GM23338 (cell line): ENCODE results near the gene IER5L. TPM values are rescaled to one million over a fixed set of nuclear protein-coding genes. Genes with fewer than 3 reads are reported as not detected.

Experiments used
- ATAC-seq: fragments of 200-7000 bp; cut with Tn5 transposase; 3 replicates; pipeline ENCODE4 v1.9.1; 2020
- DNase-seq: peaks from one replicate; pipeline ENCODE4 v3.0.0-alpha.2; 2015; ENCODE audit warnings: low spot score
- H2AFZ ChIP-seq: fragments of 200-600 bp; sonication (generic); 2 replicates; pipeline ENCODE4 v1.8.0; 2016; ENCODE audit warnings: antibody characterized with exemption, mild to moderate bottlenecking, moderate library complexity
- H3F3A ChIP-seq: fragments of 200-600 bp; sonication (generic); replicated peaks from 2 replicates; pipeline ENCODE4 v1.8.0; 2017; ENCODE audit warnings: antibody characterized with exemption, mixed run types, low read depth
- H3K27ac ChIP-seq: fragments of 200-600 bp; sonication (generic); 2 replicates; pipeline ENCODE4 v1.6.1; 2016; ENCODE audit warnings: low read depth
- H3K27me3 ChIP-seq: fragments of 200-600 bp; sonication (generic); 2 replicates; pipeline ENCODE4 v1.8.0; 2016; ENCODE audit warnings: mild to moderate bottlenecking, mixed run types, moderate library complexity; ENCODE audit not compliant: insufficient read depth
- H3K36me3 ChIP-seq: fragments of 200-600 bp; sonication (generic); 2 replicates; pipeline ENCODE4 v1.8.0; 2016; ENCODE audit warnings: mild to moderate bottlenecking; ENCODE audit not compliant: insufficient read depth
- H3K4me1 ChIP-seq: fragments of 200-600 bp; sonication (generic); 2 replicates; pipeline ENCODE4 v1.8.0; 2016; ENCODE audit warnings: mild to moderate bottlenecking, moderate library complexity; ENCODE audit not compliant: insufficient read depth
- H3K4me2 ChIP-seq: fragments of 200-600 bp; sonication (generic); 2 replicates; pipeline ENCODE4 v1.7.1; 2017; ENCODE audit warnings: mixed run types
- H3K4me3 ChIP-seq: fragments of 200-600 bp; sonication (generic); 2 replicates; pipeline ENCODE4 v1.6.1; 2016; ENCODE audit warnings: mixed run types
- H3K79me2 ChIP-seq: fragments of 200-600 bp; sonication (generic); replicated peaks from 2 replicates; pipeline ENCODE4 v1.8.0; 2017; ENCODE audit warnings: mild to moderate bottlenecking; ENCODE audit not compliant: insufficient read depth
- H3K9me2 ChIP-seq: fragments of 200-600 bp; sonication (generic); 2 replicates; pipeline ENCODE4 v1.8.0; 2017; ENCODE audit not compliant: insufficient read depth
- H4K20me1 ChIP-seq: fragments of 200-600 bp; sonication (generic); replicated peaks from 2 replicates; pipeline ENCODE4 v1.8.0; 2017; ENCODE audit warnings: mild to moderate bottlenecking; ENCODE audit not compliant: insufficient read depth
- H3K27ac Mint-ChIP-seq: 2 replicates; pipeline ENCODE4 v1.8.0; 2020; ENCODE audit warnings: inconsistent platforms, mild to moderate bottlenecking, moderate library complexity, mixed read lengths
- H3K27me3 Mint-ChIP-seq: 3 replicates; pipeline ENCODE4 v1.8.0; 2022; ENCODE audit warnings: low read depth, mild to moderate bottlenecking, moderate library complexity, mixed read lengths, inconsistent platforms; ENCODE audit not compliant: insufficient read depth, poor library complexity
- H3K36me3 Mint-ChIP-seq: 3 replicates; pipeline ENCODE4 v1.8.0; 2021; ENCODE audit warnings: low read depth, mild to moderate bottlenecking, inconsistent platforms, moderate library complexity, mixed read lengths
- H3K4me1 Mint-ChIP-seq: 3 replicates; pipeline ENCODE4 v1.8.0; 2020; ENCODE audit warnings: mild to moderate bottlenecking, inconsistent platforms, mixed read lengths
- H3K4me3 Mint-ChIP-seq: 3 replicates; pipeline ENCODE4 v1.8.0; 2021; ENCODE audit warnings: moderate library complexity, mild to moderate bottlenecking, inconsistent platforms, mixed read lengths
- H3K9me3 Mint-ChIP-seq: 3 replicates; pipeline ENCODE4 v1.8.0; 2020; ENCODE audit warnings: moderate library complexity, mild to moderate bottlenecking, inconsistent platforms, mixed read lengths
- EZH2phosphoT487 ChIP-seq: fragments of 200-600 bp; sonication (generic); IDR thresholded peaks from one replicate; pipeline ENCODE4 v1.8.1; 2018; ENCODE audit warnings: antibody characterized with exemption; ENCODE audit not compliant: unreplicated experiment
- JUNB ChIP-seq: IDR thresholded peaks from one replicate; pipeline ENCODE4 v1.6.1; 2016; ENCODE audit warnings: antibody characterized with exemption; ENCODE audit not compliant: unreplicated experiment
- NANOG ChIP-seq: IDR thresholded peaks from 2 replicates; pipeline ENCODE4 v1.6.1; 2016; ENCODE audit warnings: antibody characterized with exemption, borderline replicate concordance
- POLR2AphosphoS5 ChIP-seq: IDR thresholded peaks from 2 replicates; pipeline ENCODE4 v1.6.1; 2016; ENCODE audit warnings: antibody characterized with exemption, low read depth
- REST ChIP-seq: IDR thresholded peaks from one replicate; pipeline ENCODE4 v1.6.1; 2018; ENCODE audit warnings: antibody characterized with exemption; ENCODE audit not compliant: unreplicated experiment
- STAT1 ChIP-seq: IDR thresholded peaks from one replicate; pipeline ENCODE4 v1.6.1; 2016; ENCODE audit warnings: antibody characterized with exemption; ENCODE audit not compliant: unreplicated experiment
- ZNF114 ChIP-seq: fragments of 250-450 bp; sonication (Bioruptor Pico); IDR thresholded peaks from 2 replicates; pipeline ENCODE4 v1.5.0; 2020; ENCODE audit warnings: mild to moderate bottlenecking, moderate library complexity
- ZNF331 ChIP-seq: fragments of 250-450 bp; sonication (Bioruptor Pico); IDR thresholded peaks from 2 replicates; pipeline ENCODE4 v1.5.0; 2020; ENCODE audit warnings: low read depth, mild to moderate bottlenecking, moderate library complexity
- polyA plus RNA-seq: library from polyadenylated mRNA; unstranded; fragments of >200 nt; fragmentation: Nextera tagmentation; extraction: Ambion mirVana; gene quantifications from 2 replicates; pipeline ENCODE4 v1.2.1, GENCODE V29; 2016
- total RNA-seq: library from RNA; depleted of rRNA; stranded (reverse); fragments of >200 nt; shearing (Covaris generic); gene quantifications from 2 replicates; pipeline ENCODE4 v1.2.3, GENCODE V29; 2014
- TF ChIP-seq, protein P1 (sequence below): IDR thresholded peaks from 2 replicates; pipeline ENCODE4 v1.6.1; 2016; ENCODE audit warnings: antibody characterized with exemption
- TF ChIP-seq, protein P2 (sequence below): fragments of 250-450 bp; sonication (Bioruptor Pico); IDR thresholded peaks from 2 replicates; pipeline ENCODE4 v1.5.0; 2020; ENCODE audit warnings: mild to moderate bottlenecking, moderate library complexity
- TF ChIP-seq, protein P3 (sequence below), 2 experiments: fragments of 200-600 bp in 1 of 2; sonication (generic) in 1 of 2; conservative IDR thresholded peaks; 2 replicates each; pipeline versions ENCODE4 v1.5.1 to v1.6.1; 2016 to 2017; ENCODE audit warnings: antibody characterized with exemption in 2 of 2, low read depth in 2 of 2, mild to moderate bottlenecking in 2 of 2, moderate library complexity in 1 of 2

IER5L gene
- total and polyA plus RNA-seq, 2 experiments from 2014 or later, result 0.19 to 0.90 TPM

- no peak for TF ChIP-seq REST
- TF ChIP-seq, protein P1, sequence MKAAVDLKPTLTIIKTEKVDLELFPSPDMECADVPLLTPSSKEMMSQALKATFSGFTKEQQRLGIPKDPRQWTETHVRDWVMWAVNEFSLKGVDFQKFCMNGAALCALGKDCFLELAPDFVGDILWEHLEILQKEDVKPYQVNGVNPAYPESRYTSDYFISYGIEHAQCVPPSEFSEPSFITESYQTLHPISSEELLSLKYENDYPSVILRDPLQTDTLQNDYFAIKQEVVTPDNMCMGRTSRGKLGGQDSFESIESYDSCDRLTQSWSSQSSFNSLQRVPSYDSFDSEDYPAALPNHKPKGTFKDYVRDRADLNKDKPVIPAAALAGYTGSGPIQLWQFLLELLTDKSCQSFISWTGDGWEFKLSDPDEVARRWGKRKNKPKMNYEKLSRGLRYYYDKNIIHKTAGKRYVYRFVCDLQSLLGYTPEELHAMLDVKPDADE, result peak; percentile 72
- TF ChIP-seq STAT1, result no peak
- TF ChIP-seq ZNF331, result no peak
- TF ChIP-seq JUNB, result no peak
These were observed 2.0 kb downstream of the IER5L start (continued) for GRCh38 chr9:129175825-129176633.

DNA sequence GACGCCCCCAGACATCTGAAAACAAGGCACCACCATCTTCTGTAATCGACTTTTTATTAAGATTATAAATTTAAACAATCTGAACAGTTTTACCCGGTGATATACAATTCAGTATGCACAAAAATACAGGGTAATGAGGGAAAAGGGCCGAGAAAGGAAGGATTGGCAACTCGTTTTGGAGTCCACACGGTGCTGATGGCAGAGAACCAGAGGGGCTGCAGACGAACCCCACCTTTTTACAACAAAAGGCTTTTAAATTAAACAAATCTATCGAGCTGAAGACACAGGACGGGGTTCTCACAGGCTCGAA lies 2.6 kb downstream of the IER5L start:
- Histone ChIP-seq H3K9me2 (no peaks in the 10 kb centered on the region), H3K36me3 (no peaks in the 10 kb centered on the region), H3K4me1 (peaks cover 6% of the 10 kb centered on the region; the same call in 1 of the 2 replicates), H3F3A (peaks cover 13% of the 10 kb centered on the region), H3K27ac (no peak overlapping the region), H3K27me3 (peaks cover 93% of the 10 kb centered on the region), H3K79me2 (no peaks in the 10 kb centered on the region), H3K4me2 (peak overlapping the region; percentile 97), H3K4me3 (peak overlapping the region; percentile 84), H4K20me1 (peaks cover 13% of the 10 kb centered on the region; the same call in 1 of the 2 replicates), H2AFZ (peak overlapping the region; percentile 84)
- Mint-ChIP-seq H3K4me3 (peak overlapping the region; percentile 75), H3K9me3 (no peaks in the 10 kb centered on the region; the same call in 2 of the 3 replicates), H3K27ac (no peak overlapping the region), H3K36me3 (no peaks in the 10 kb centered on the region), H3K4me1 (peaks cover 16% of the 10 kb centered on the region), H3K27me3 (peaks cover 72% of the 10 kb centered on the region)
- ATAC-seq (no peak), DNase-seq (no peak)
- TF ChIP-seq ZNF331 (no peak), ZNF114 (CRISPR knock-in tag) (no peak), POLR2AphosphoS5 (no peak), NANOG (no peak), EZH2phosphoT487 (no peak)
- TF ChIP-seq, protein P1, result no peak
- TF ChIP-seq, protein P2, sequence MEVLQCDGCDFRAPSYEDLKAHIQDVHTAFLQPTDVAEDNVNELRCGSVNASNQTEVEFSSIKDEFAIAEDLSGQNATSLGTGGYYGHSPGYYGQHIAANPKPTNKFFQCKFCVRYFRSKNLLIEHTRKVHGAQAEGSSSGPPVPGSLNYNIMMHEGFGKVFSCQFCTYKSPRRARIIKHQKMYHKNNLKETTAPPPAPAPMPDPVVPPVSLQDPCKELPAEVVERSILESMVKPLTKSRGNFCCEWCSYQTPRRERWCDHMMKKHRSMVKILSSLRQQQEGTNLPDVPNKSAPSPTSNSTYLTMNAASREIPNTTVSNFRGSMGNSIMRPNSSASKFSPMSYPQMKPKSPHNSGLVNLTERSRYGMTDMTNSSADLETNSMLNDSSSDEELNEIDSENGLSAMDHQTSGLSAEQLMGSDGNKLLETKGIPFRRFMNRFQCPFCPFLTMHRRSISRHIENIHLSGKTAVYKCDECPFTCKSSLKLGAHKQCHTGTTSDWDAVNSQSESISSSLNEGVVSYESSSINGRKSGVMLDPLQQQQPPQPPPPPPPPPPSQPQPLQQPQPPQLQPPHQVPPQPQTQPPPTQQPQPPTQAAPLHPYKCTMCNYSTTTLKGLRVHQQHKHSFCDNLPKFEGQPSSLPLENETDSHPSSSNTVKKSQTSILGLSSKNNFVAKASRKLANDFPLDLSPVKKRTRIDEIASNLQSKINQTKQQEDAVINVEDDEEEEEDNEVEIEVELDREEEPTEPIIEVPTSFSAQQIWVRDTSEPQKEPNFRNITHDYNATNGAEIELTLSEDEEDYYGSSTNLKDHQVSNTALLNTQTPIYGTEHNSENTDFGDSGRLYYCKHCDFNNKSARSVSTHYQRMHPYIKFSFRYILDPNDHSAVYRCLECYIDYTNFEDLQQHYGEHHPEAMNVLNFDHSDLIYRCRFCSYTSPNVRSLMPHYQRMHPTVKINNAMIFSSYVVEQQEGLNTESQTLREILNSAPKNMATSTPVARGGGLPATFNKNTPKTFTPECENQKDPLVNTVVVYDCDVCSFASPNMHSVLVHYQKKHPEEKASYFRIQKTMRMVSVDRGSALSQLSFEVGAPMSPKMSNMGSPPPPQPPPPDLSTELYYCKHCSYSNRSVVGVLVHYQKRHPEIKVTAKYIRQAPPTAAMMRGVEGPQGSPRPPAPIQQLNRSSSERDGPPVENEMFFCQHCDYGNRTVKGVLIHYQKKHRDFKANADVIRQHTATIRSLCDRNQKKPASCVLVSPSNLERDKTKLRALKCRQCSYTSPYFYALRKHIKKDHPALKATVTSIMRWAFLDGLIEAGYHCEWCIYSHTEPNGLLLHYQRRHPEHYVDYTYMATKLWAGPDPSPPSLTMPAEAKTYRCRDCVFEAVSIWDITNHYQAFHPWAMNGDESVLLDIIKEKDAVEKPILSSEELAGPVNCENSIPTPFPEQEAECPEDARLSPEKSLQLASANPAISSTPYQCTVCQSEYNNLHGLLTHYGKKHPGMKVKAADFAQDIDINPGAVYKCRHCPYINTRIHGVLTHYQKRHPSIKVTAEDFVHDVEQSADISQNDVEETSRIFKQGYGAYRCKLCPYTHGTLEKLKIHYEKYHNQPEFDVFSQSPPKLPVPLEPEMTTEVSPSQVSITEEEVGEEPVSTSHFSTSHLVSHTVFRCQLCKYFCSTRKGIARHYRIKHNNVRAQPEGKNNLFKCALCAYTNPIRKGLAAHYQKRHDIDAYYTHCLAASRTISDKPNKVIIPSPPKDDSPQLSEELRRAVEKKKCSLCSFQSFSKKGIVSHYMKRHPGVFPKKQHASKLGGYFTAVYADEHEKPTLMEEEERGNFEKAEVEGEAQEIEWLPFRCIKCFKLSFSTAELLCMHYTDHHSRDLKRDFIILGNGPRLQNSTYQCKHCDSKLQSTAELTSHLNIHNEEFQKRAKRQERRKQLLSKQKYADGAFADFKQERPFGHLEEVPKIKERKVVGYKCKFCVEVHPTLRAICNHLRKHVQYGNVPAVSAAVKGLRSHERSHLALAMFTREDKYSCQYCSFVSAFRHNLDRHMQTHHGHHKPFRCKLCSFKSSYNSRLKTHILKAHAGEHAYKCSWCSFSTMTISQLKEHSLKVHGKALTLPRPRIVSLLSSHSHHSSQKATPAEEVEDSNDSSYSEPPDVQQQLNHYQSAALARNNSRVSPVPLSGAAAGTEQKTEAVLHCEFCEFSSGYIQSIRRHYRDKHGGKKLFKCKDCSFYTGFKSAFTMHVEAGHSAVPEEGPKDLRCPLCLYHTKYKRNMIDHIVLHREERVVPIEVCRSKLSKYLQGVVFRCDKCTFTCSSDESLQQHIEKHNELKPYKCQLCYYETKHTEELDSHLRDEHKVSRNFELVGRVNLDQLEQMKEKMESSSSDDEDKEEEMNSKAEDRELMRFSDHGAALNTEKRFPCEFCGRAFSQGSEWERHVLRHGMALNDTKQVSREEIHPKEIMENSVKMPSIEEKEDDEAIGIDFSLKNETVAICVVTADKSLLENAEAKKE (CRISPR knock-in tag), result no peak
- TF ChIP-seq, protein P3, sequence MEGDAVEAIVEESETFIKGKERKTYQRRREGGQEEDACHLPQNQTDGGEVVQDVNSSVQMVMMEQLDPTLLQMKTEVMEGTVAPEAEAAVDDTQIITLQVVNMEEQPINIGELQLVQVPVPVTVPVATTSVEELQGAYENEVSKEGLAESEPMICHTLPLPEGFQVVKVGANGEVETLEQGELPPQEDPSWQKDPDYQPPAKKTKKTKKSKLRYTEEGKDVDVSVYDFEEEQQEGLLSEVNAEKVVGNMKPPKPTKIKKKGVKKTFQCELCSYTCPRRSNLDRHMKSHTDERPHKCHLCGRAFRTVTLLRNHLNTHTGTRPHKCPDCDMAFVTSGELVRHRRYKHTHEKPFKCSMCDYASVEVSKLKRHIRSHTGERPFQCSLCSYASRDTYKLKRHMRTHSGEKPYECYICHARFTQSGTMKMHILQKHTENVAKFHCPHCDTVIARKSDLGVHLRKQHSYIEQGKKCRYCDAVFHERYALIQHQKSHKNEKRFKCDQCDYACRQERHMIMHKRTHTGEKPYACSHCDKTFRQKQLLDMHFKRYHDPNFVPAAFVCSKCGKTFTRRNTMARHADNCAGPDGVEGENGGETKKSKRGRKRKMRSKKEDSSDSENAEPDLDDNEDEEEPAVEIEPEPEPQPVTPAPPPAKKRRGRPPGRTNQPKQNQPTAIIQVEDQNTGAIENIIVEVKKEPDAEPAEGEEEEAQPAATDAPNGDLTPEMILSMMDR (conservative IDR thresholded peaks at IDR 0.05; ENCODE audit: low read depth in 2 of 2), result no peak
